Inferior parietal cortex (tissue), 1 donor: ENCODE measurements around the gene KRT20.

Experiments
- DNase-seq: peaks from one replicate; pipeline ENCODE4 v3.0.0-alpha.2; 2016; ENCODE audit errors: extremely low spot score

Gene KRT20

DNA sequence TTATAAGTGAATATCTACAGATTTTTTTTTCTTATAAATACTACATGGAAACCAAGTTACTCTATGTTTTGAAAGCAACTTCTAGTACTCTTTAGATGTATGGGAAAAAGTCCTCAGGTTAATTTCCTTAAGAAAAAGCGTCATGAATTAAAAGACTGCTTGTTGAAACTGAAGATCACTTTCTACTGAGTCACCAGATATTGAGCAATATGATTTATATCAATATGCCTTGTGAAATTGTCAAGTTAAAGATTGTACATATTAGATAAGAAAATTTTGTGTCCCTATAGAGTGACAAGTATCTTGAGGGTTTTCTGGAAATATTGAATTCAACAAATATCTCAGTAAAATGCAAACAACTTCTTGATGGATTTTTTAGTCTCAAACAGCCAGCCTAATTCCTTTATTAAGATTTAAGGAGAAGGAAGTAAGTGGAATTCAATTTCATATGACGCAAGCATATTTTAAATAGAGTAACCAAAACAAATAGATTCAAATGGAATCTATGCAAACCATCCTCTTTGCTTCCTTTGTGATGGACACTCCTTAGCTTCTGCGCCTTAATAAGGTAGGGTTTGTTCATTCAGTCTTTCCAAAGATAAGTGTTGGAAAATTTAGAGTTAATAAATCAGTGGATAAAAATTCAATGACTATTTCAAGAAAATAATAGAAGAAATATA, 34.6 kb downstream of the KRT20 start:
- DNase-seq = no peak

GRCh38 chr17:40849723-40850122, 35.3 kb downstream of the KRT20 start:
- DNase-seq = no peak

- no peak for DNase-seq
These were observed 36.3 kb downstream of the KRT20 start for GRCh38 chr17:40848583-40849235.

DNA sequence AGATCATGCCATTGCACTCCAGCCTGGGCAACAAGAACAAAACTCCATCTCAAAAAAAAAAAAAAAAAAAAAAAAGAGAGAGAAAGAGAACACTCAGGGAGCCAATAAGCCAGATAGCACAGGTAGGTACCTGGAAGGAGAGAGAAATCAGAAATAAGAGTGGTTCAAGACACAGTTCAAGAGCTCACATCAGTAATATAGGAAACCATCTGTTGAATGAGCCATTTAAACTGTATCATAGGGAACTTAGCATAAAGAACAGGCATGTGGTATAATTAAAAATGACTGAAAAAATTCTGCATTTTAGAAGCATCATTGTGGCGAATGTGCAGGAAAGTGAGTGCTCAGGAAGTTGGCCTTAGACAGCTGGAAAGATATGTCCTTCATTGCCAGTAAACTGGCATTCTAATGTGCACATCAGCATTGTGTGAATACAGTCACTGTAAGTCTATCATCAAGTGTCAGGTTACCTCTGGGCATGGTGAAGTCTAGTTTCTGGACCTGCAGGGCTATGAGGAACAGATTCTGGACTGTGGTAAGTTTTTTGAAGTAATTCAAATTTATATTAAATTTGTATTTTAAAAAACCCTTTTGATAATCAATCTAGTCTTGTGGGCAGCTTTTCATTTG, 38.4 kb downstream of the KRT20 start:
- DNase-seq = no peak

DNA sequence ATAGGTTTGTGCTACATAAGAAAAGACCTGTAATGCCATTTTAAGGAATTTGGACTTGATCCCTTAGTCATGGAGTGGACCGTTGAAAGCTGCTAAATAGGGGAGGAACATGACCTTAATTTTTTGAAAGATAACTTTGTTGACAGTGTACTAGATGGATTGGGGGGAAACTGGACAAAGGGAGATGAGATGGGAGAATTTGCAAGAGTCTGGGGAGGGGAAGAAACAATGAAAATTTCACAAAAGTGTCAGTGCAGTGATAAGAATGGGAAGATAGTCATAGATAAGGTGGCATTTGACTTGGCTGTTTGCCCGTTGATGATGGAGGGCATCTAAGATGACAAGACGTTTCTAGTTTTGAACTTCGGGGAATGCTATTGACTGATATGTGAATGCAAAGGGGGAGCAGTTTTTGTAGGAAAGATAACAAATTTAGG, 40.4 kb downstream of the KRT20 start:
- DNase-seq = no peak

GRCh38 chr17:40843242-40843641, 41.8 kb downstream of the KRT20 start:
- DNase-seq = no peak

DNA sequence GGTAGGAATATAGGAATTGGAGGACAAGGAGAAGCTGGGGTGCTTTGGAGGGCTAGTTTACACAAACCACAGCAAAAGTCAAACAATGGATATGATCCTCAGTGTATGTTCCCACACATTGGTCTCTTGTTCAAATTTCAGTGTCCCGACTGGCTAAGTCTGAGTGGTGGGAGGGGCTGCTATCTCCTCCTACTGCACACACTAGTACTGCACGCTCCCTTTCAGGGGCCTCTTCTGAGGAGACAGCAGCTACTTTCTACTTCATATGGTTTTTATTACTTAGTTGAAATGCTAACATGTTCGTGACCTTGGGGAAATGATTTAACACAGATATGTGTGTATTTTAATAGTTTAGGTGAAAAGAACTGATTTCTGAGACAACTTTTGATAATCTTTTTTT, 43.8 kb downstream of the KRT20 start:
- no peak for DNase-seq

DNA sequence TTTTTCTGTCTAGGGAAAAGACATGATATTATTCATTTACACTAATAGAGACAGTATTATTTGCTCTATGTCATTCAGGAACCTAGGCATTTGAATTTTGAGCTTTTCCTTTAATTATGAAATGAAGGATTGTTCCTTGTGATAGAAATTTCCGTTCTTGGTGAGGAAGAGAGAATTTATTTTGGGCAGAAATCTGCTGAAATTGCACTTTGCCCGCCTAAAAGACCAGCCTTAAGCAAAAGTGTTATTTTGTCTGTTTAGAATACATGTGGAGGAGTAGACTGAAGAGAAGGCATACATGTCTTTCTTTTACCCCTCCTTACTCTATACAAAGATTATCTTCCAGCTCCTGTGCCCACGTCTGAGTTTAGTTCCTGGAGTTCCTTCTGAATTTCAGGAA, 45.8 kb downstream of the KRT20 start:
- DNase-seq = no peak

DNA sequence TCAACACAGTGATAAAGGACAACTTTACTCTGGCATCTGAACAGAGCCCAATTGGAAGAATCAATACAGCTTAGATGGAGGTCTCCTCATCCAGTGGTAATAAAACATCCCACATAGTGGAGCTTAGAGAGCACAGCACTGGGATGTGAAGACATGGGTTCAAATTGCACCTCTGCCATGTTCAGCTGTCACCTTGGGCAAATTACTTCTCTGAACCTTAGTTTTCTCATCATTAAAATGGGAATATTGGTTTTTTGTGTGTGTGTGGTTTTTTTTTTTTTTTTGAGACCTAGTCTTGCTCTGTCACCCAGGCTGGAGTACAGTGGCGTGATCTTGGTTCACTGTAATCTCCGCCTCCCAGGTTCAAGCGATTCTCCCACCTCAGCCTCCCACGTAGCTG, 49.0 kb downstream of the KRT20 start:
- no peak for DNase-seq

- no peak for DNase-seq
These were observed 51.2 kb downstream of the KRT20 start for GRCh38 chr17:40833882-40834281.

- no peak for DNase-seq
These were observed 52.2 kb downstream of the KRT20 start for GRCh38 chr17:40832840-40833239.

GRCh38 chr17:40830085-40830776, 54.8 kb downstream of the KRT20 start:
- no peak for DNase-seq

DNA sequence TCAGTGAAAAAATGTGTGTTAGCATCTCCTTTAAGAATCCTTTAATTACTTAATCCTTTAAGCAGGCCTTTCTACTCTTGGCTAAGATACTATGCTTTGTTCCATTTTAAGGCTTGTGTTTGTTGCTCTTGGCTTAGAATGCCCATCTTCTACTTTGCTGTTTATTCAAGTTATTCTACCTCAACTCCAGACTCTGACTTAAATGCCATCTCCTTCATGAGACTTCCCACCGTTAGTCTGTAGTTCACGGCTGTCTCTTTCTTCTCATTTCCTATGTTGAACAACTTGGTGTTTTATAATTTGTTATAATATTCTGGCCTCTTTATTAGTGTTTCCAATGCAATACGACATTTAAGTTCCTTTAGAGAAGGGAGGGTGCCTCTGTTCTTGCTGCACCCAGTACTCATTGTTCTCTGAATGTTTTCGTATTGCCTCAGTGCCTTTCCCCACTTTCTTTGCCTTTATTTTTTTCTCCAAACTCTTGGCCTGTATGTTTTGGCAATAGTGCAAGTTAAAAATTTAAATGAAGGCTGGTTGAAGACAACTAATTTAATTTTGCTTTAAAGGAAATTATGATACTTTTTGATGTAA, 56.5 kb downstream of the KRT20 start:
- no peak for DNase-seq

DNA sequence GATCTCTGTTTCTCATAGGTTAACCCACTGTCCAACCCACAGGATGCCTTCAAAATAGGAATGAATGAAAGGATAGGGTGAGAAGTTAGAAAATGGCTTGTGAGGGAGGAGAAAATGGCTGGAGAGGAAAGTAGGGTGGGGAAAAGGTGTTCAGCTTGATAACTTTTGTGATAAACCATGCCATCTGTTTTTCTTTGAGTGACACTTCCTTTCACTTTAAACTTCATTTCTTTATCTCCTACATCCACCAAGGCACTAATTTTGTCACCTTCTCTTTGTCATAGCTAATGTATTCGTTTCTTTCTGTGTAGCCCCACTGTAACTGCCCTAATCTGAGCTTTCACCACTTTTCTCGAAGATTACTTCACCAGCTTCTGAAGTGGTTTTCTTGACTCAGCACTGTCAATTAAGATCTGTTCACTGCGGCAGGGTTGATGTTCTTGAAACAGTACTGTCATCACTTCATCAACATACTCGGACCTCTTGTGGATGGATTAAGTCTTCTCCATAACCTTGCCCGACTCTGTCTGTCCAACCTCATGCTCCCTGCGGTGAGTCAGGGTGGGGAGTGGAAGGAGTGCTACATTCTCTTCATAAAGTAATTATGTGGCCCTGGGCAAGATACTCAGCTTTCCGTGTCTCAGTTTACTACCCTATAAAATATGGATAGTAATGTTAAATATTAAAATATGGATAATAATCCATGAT, 57.1 kb downstream of the KRT20 start:
- peak; percentile 18 for DNase-seq
